HG03354 (cell line): ENCODE results near the gene SFXN3.
A peak's percentile ranks its signal among the peaks of the same experiment; 100 is the strongest.

Experiments used
- ATAC-seq: cut with Tn5 transposase; IDR thresholded peaks from one replicate; pipeline ENCODE4 v1.9.1; 2021; ENCODE audit warnings: mild to moderate bottlenecking; ENCODE audit not compliant: unreplicated experiment, poor library complexity, severe bottlenecking

SFXN3 gene

DNA sequence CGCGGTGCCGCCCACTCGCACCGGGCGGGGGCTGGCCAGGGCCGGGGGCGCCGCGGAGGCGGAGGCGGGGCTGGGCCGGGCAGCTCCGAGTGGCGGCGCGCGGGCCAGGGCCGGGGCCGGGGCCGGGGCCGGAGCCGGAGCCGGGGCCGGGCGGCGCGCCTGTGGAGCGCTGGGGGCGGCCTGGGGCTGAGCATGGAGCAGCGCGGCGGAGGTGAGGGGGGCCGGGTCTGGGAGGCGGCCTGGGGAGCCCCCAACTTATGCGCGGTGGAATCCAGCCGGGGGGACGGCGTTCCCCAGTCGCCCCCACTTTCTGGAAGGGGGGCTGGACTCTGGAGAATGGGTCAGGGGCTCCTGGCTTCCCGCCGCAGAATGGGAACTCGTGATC, 31.3 kb upstream of the SFXN3 start, which contains the start of gene LZTS2:
Gene LZTS2 (plus strand): TSS at position 67 of the 385 bp plus-strand sequence. CDS start 2,731 bp downstream, outside the sequence.
- no peak for ATAC-seq

DNA sequence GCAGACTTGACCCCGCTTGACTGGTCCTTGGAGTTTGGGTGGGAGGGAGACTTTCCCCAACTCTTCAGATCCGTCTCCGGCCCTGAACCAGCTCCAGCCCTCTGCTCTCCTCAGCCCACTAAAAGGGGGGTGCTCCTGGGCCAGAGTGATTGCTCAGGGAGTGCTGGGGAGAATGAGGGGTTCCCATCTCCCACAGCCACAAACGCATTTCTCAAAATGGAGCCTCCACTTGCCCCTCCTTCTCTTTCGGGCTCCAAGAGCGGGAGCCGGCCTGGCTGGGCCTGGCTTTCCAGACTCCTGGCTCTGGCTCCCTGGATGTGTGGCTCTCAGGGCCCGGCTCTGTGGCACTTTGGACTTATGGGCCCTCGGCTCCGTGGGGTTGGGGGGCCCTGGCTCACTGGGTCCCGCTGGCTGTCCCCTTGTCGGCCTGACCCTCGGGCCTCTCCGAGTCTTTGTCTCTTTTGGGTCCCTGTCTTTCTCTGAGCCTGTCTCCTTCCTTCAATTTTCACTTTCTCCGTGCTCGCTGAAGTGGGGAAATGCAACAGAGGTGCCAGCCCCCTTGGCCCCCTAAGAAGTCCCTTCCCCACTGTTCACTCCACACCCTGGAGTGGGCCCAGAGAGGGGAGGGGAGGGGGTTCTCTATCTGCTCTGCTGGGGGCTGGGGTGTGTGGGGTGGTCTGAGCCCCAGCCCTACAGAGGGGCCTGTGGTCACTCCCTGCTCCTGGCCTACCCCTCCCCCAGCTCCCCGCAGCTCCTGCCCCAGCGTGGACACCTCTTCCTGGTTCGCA, 30.7 kb upstream of the SFXN3 start:
- ATAC-seq: no peak

DNA sequence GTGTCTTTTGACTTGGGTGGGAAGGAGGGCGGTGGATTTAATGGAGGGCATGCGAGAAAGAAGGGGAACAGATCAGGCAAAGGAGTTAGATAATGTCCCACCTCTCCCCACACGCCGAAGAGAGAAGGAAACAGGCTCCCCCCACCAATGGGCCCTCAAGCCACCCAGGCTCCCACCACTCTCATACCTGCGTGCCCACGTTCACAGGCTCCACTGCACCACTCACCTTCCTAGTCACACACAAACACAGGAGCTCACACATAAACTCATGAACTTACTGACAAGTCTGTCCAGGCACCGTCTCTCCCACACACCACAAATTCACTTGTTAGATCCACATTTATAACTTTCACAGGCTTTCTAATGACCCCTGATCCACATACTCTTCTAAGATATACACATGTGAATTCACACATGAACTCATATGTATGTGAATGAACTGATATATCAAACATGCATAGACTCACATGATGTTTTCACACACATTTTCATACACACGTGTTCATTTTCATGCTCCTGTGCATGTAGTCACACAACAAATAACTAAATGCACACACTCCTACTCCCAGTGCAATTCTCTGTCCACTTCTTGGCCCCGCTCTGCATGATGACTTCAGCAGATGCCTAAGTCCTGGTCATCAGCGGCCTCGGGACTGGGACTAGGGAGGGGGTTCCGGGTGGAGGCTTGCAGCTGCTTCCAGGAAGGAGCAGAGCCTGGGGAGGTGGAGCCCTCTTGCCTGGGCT, 29.9 kb upstream of the SFXN3 start:
- no peak for ATAC-seq

DNA sequence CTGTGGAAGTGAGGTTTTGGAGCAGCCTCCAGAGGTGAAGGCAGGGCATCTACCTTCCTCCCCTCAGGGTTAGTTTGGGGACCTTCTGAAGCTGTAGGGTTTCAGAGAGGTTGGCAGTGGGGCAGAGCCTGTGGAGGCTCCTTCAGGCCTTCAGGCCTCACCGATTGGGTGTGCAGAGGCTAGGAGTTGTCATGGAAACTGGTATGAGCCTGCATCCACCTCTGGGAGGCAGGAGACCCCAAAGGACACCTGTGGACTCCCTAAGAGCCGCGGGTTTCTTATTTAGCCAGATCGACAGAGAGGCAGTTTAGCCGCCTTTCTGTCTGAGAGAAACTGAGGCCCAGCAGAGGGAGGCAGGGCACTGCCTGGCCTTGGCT, 29.4 kb upstream of the SFXN3 start:
- ATAC-seq: no peak

DNA sequence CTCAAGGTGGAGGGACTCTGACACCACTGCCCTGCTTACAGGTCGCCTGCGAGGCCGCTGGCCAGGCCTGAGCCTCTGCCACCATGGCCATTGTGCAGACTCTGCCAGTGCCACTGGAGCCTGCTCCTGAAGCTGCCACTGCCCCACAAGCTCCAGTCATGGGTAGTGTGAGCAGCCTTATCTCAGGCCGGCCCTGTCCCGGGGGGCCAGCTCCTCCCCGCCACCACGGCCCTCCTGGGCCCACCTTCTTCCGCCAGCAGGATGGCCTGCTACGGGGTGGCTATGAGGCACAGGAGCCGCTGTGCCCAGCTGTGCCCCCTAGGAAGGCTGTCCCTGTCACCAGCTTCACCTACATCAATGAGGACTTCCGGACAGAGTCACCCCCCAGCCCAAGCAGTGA, 28.6 kb upstream of the SFXN3 start:
- no peak for ATAC-seq

DNA sequence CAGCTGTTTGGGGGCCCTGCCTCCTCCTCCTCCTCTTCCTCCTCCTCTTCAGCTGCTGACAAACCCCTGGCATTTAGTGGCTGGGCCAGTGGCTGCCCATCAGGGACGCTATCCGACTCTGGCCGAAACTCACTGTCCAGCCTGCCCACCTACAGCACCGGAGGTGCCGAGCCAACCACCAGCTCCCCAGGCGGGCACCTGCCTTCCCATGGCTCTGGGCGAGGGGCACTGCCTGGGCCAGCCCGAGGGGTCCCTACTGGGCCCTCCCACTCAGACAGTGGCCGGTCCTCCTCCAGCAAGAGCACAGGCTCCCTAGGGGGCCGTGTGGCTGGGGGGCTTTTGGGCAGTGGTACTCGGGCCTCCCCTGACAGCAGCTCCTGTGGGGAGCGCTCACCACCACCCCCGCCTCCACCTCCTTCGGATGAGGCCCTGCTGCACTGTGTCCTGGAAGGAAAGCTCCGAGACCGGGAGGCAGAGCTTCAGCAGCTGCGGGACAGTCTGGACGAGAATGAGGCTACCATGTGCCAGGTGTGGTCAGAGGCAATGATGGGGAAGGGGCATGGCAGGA, 27.3 kb upstream of the SFXN3 start:
- no peak for ATAC-seq

DNA sequence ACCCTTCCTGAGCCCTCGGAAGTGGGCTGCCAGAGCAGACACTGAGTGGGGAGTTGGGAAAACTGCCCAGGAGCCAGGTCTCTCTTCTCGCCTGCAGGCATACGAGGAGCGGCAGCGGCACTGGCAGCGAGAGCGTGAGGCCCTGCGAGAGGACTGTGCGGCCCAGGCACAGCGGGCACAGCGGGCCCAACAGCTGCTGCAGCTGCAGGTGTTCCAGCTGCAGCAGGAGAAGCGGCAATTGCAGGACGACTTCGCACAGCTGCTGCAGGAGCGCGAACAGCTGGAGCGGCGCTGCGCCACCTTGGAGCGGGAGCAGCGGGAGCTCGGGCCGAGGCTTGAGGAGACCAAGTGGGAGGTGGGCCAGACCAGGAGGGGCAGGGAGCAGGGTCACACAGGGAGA, 25.7 kb upstream of the SFXN3 start:
- no peak for ATAC-seq

DNA sequence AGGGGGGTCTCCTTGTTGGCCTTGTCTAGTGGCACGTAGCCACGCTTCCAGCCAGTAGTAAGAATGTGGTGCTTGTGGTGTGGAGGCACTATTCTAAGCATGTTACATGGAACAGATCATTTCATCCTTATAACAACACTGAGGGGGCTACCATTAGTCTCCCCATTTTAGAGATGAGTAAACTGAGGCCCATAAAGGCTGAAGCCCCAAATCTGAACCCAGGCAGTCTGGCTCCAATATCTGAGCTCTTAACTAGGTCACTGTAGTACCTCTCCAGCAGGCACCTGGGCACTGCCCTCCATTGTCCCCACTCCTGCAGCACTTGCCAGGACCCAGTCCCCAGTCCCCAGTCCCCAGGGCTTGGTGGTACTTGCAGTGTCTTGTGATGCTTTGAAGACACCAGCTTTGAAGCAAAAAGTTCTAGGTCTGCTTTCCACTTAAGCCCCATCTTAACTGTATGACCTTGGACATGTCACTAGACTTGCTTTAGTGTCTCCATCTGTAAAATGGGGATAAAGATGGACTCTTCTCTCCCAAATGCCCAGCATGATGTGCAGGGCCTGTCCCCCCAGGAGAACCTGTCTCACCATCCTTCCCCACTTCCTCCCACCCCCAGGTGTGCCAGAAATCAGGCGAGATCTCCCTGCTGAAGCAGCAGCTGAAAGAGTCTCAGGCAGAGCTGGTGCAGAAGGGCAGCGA, 25.0 kb upstream of the SFXN3 start:
- ATAC-seq: no peak

DNA sequence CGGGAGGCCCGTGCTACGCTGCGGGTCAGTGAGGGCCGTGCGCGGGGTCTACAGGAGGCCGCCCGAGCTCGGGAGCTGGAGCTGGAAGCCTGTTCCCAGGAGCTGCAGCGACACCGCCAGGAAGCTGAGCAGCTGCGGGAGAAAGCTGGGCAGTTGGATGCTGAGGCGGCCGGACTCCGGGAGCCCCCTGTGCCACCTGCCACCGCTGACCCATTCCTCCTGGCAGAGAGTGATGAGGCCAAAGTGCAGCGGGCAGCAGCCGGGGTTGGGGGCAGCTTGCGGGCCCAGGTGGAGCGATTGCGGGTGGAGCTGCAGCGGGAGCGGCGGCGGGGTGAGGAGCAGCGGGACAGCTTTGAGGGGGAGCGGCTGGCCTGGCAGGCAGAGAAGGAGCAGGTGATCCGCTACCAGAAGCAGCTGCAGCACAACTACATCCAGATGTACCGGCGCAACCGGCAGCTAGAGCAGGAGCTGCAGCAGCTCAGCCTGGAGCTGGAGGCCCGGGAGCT, 24.4 kb upstream of the SFXN3 start:
- no peak for ATAC-seq

DNA sequence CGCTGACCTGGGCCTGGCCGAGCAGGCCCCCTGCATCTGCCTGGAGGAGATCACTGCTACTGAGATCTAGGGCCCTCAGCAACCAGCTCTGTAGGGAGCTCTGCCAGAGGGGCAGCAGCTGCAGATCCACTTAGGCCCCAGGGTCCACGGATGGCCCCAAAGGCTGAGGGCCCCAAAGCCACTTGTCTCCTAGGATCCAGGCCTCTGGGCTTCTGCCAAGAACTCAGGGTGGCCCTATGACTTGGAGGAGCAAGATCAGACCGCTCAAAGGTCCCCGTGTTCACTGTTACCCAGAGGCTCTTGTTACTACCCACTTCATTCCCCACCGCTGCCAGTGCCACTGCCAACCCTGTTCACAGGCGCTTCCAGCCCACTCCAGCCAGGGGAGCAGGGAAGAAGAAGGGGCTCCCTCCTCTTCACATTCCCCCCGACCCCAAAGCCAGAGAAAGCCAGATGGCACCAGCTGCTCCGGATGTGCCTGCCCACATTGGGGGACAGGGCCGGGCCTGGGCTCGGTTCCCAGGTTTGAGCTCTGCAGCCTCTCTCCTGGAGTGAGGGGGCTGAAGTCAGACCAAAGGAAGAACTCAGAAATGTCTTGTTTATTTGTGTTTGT, 23.8 kb upstream of the SFXN3 start:
- ATAC-seq: no peak

DNA sequence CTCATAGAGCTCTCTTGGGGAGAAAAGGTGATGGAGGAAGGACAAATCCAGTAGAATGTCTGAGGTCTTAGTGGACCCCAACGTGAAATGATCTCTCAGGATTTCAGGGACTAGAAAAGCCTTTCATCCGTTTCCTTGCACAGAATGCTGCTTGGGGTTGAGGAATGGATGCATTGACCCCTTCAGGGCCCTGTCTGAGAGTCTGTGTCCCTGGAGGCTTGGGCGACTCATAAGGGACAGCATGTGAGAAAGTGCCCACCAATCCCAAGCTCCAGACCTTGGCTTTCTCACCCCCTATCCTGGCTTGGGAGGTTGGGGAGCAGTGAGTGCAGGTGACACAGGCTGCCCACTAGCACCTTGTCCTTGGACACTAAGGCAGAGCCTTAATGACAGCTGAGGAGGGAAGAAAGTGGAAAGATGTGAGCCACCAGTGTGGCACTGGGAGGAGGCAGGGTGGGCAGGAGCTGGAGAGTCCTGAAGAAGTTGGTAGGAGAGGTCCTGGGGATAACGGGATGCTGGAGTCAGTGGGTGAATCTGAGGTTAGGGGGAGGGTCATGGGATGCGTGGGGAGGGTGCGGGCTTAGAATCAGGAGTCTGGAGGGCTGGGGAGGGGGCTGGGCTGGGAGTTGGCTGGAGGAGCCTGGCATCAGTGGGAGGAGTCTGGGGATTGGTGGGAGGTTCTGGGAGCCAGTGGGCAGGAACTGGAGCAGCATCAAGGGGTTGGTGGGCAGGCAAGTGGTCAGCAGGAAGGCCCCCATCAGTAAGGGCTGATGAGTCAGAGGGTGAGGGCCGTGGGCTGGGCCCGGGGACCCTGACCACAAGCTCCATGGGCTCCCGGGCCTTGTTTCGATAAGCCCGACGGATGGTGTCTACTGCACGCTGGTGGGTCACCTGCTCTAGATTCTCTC, 22.9 kb upstream of the SFXN3 start:
- no peak for ATAC-seq

DNA sequence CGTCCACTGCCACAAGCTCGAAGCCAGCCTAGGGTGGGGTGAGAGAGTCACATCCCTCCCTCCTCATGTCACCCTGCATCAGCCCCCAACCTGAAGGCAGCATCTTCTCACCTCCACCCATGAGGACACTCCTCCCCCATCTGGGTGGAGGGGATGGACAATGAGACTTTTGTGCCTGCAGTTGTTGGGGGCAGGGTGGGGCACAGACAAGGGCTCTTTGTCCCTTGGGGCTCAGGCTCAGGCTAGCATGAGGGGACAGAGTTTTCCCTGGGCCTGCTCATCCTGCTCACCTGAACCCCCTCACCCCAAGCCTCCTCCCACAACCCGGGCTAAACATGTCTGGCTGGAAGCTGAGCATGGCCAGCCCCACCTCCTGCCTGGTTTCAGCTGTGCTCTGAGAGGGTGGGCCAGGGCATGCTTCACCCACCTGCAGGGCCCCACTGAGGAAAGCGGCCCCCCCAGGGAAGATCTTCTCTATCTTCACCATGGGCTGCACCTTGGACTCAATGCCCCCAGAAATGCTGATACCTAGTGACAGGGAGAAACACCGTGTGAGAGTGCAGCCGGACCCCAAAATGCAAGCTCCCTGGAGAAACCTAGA, 22.1 kb upstream of the SFXN3 start:
- no peak for ATAC-seq

DNA sequence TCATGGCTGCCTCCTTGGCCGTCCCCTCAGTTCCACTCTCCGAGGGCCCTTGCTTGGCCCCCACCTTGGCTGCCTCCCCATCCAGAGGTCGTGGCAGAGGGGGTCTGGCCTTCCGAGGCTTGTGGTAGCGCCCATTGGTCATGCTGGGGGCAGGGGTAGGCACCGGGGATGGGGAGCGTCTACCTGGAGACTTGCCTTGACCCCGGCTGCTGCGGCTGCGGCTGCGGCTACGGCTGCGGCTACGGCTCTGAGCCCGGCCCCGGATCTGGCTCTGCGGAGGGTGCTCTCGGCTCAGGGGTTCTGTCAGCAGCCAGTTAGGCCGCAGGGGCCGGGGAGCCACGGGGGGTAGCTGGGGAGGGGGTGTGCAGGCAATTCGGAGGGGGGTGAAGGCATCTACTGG, 20.7 kb upstream of the SFXN3 start:
- ATAC-seq: no peak

DNA sequence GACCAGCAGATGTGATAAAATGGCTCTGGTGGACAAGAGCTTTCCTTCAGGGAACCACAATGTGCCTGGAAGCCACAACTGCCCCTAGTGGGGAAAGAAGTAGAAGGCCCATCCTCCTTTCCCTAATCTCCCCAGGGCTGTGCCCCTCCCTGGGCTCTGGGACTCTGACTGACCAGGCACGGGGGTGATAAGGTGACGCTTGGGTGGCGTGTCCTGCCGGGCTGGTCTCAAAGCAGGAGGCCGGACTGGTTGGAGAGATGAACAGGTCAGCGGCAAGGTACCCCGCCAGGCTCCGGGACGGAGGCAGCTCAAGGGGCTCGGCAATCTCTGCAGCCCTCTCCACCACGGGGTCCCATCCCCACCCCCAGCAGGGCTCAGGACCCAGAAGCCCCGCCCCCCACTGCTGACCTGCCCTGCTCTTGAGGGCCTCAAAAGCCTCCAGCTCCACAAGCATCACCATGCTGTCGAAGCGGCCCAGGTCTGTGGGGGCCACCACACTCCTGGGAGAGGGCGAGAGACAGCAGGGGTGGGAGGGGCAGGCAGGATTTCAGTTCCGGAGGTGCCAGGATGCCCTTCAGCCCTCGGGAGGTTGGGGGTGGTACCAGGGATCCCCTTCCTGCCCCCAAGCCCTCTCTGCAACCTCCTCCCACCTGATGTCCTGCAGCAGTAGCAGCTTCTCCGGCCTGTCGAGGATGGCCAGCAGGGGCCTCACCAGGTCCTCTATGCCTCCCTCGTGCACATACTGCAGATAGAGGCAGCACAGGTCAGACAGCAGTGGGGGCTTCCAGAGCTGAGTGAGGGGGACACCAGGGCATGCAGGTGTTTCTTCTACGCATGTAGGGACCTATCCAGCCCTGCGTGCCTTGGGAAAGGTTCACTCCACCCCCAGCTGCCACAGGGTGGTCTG, 19.3 kb upstream of the SFXN3 start:
- no peak for ATAC-seq

DNA sequence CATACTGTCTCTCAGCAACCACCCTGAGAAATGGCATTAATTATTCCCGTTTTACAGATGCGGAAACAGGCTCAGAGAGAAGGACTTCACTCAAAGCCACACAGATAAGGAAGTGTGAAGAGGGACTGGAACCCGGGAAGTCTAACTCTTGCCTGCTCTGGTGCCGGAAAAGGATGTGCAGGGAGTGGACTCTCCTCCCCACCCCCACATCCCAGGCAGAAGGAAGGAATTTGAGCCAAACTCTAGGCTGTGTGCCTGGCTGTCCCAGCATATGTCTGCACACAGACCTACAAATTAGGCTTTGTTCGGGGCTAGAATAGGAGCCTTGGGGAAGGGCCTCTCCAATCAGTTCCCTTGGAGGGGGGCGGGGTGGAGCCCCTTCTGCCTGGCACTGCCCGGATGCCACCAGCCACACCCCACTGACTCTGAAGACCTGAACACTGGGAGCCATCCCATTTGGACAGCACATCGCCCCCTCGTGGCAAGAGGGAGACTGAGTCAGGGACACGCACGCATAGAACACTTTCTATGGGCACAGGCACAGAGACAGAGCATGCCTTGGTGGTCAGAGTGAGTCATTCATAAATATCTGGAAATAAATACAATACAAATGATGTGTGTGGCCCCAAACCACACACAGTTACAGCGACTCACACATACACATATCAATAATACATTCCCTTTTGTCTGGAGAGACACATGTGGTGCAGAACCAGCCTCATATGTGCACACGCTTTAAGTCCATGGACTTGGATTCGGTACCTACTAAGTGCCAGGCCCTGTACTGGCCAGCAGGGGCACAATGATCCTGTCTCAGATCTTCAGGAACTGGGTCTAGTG, 18.3 kb upstream of the SFXN3 start:
- ATAC-seq: peak; percentile 83

DNA sequence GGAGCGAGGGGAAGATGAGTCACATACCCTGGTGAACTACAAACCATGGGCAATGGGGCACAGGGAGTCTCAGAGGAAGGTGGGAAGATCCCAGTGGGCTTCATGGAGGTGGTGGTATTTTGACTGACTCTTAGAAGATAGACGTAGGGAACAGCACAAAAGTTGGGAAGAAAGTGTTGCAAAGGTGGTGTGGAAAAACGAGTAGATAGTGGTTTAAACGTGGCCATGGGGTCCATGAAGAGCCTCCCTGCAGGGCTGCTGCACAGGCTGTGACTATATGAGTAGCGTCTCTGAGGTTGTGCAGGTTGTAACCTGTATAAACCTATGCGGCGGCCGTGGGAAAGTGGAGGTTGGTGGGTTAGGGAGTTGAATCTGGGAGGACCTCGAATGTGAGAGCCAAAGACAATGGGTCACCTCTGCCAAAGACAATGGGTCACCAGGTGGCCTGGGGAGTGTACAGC, 17.6 kb upstream of the SFXN3 start:
- no peak for ATAC-seq
